Endothelial cell (in vitro differentiated cells): ENCODE results near the gene NUDT16L1. TPM values are rescaled to one million over a fixed set of nuclear protein-coding genes. Genes with fewer than 3 reads are reported as not detected.

Source experiments
- DNase-seq: peaks from one replicate; pipeline ENCODE4 v3.0.0; 2021; ENCODE audit warnings: low spot score
- H3K27ac Mint-ChIP-seq: one replicate; pipeline ENCODE4 v1.8.0; 2021; ENCODE audit warnings: mixed read lengths, inconsistent platforms; ENCODE audit not compliant: unreplicated experiment
- H3K27me3 Mint-ChIP-seq: one replicate; pipeline ENCODE4 v1.8.0; 2021; ENCODE audit warnings: mild to moderate bottlenecking, moderate library complexity, mixed read lengths, inconsistent platforms; ENCODE audit not compliant: unreplicated experiment
- H3K36me3 Mint-ChIP-seq: one replicate; pipeline ENCODE4 v1.8.0; 2021; ENCODE audit warnings: mild to moderate bottlenecking, low read depth, mixed read lengths, inconsistent platforms; ENCODE audit not compliant: unreplicated experiment
- H3K4me1 Mint-ChIP-seq: one replicate; pipeline ENCODE4 v1.8.0; 2021; ENCODE audit warnings: mild to moderate bottlenecking, mixed read lengths, inconsistent platforms; ENCODE audit not compliant: unreplicated experiment
- H3K4me3 Mint-ChIP-seq: one replicate; pipeline ENCODE4 v1.8.0; 2021; ENCODE audit warnings: mild to moderate bottlenecking, mixed read lengths, inconsistent platforms; ENCODE audit not compliant: unreplicated experiment
- H3K9me3 Mint-ChIP-seq: one replicate; pipeline ENCODE4 v1.8.0; 2021; ENCODE audit warnings: mixed read lengths, inconsistent platforms; ENCODE audit not compliant: unreplicated experiment
- CTCF ChIP-seq: fragments of 200-600 bp; sonication (generic); IDR thresholded peaks from one replicate; pipeline ENCODE4 v1.5.0; 2021; ENCODE audit warnings: antibody characterized with exemption; ENCODE audit not compliant: unreplicated experiment
- total RNA-seq: library from RNA; stranded (reverse); fragmentation: NEBNext Ultra II Directional; extraction: Animal tissue kit (Norgen Biotek cat#: 25700); gene quantifications from one replicate; pipeline ENCODE4 v1.2.1, GENCODE V29; 2021; ENCODE audit not compliant: unreplicated experiment

Gene NUDT16L1
- total RNA-seq, 1 donor from 2014 or later: 43.1 TPM

GRCh38 chr16:4684763-4685162, 8.6 kb upstream of the NUDT16L1 start:
- H3K9me3 Mint-ChIP-seq: no peaks in the 10 kb centered on the region
- peaks cover 20% of the 10 kb centered on the region for H3K36me3 Mint-ChIP-seq
- H3K4me1 Mint-ChIP-seq: no peaks in the 10 kb centered on the region
- H3K27me3 Mint-ChIP-seq: peaks cover 7% of the 10 kb centered on the region
- no peak overlapping the region for H3K27ac Mint-ChIP-seq
- no peak for TF ChIP-seq CTCF
- no peak for DNase-seq
- H3K4me3 Mint-ChIP-seq: peak overlapping the region; percentile 69

- H3K4me3 Mint-ChIP-seq: peak overlapping the region; percentile 69
- peaks cover 20% of the 10 kb centered on the region for H3K36me3 Mint-ChIP-seq
- no peaks in the 10 kb centered on the region for H3K9me3 Mint-ChIP-seq
- peaks cover 7% of the 10 kb centered on the region for H3K27me3 Mint-ChIP-seq
- no peak for DNase-seq
- no peak overlapping the region for H3K27ac Mint-ChIP-seq
- H3K4me1 Mint-ChIP-seq: no peaks in the 10 kb centered on the region
- no peak for TF ChIP-seq CTCF
Measured at GRCh38 chr16:4685292-4685691, 8.1 kb upstream of the NUDT16L1 start.

GRCh38 chr16:4685776-4686496, 7.4 kb upstream of the NUDT16L1 start:
- Mint-ChIP-seq H3K9me3 (no peaks in the 10 kb centered on the region), H3K4me3 (peak overlapping the region; percentile 25), H3K36me3 (peaks cover 20% of the 10 kb centered on the region), H3K4me1 (no peaks in the 10 kb centered on the region), H3K27ac (no peak overlapping the region), H3K27me3 (peaks cover 9% of the 10 kb centered on the region)
- TF ChIP-seq CTCF: no peak
- no peak for DNase-seq

GRCh38 chr16:4686497-4687210, 6.7 kb upstream of the NUDT16L1 start:
- Mint-ChIP-seq H3K4me1 (no peaks in the 10 kb centered on the region), H3K36me3 (peaks cover 18% of the 10 kb centered on the region), H3K27ac (no peak overlapping the region), H3K27me3 (peaks cover 13% of the 10 kb centered on the region), H3K4me3 (peak overlapping the region; percentile 25), H3K9me3 (no peaks in the 10 kb centered on the region)
- no peak for DNase-seq
- no peak for TF ChIP-seq CTCF

- Mint-ChIP-seq H3K27ac (no peak overlapping the region), H3K4me1 (no peaks in the 10 kb centered on the region), H3K4me3 (no peak overlapping the region), H3K27me3 (peaks cover 13% of the 10 kb centered on the region), H3K9me3 (no peaks in the 10 kb centered on the region), H3K36me3 (peaks cover 16% of the 10 kb centered on the region)
- DNase-seq: no peak
- no peak for TF ChIP-seq CTCF
Measured at GRCh38 chr16:4687416-4687815, 5.9 kb upstream of the NUDT16L1 start.
